Gastrocnemius medialis (tissue), 4 donors: ENCODE data around the gene TGM3. TPM values are rescaled to one million over a fixed set of nuclear protein-coding genes. Genes with fewer than 3 reads are reported as not detected.

Experiments used
- ATAC-seq, 2 donors: fragments of 150-250 bp; one replicate each; pipeline ENCODE4 v1.9.1; 2016
- DNase-seq, 2 donors: peaks; one replicate each; pipeline ENCODE4 v3.0.0-alpha.2; 2019
- H3K27ac ChIP-seq, 4 donors: fragments of 200-600 bp; sonication (generic); 1 replicate in 1 of 4; 2 replicates in 3 of 4; pipeline ENCODE4 v1.5.1; 2016 to 2018; ENCODE audit warnings: mild to moderate bottlenecking in 2 of 4, moderate library complexity in 1 of 4
- H3K27me3 ChIP-seq, 3 donors: fragments of 200-600 bp; sonication (generic) in 2 of 3; 1 replicate in 1 of 3; 2 replicates in 2 of 3; pipeline versions ENCODE4 v1.5.1 to v1.6.0; 2016 to 2019; ENCODE audit warnings: mild to moderate bottlenecking in 1 of 3, moderate library complexity in 1 of 3
- H3K36me3 ChIP-seq, 2 donors: fragments of 200-600 bp; sonication (generic) in 1 of 2; one replicate each; pipeline ENCODE4 v1.5.1; 2017 to 2018
- H3K4me1 ChIP-seq, 2 donors: fragments of 200-600 bp; sonication (generic) in 1 of 2; one replicate each; pipeline ENCODE4 v1.5.1; 2016 to 2017; ENCODE audit warnings: mild to moderate bottlenecking in 2 of 2
- H3K4me3 ChIP-seq, 4 donors: fragments of 200-600 bp; sonication (generic) in 3 of 4; 1 replicate in 1 of 4; 2 replicates in 3 of 4; pipeline ENCODE4 v1.5.1; 2016 to 2019; ENCODE audit warnings: mild to moderate bottlenecking in 2 of 4
- H3K9me3 ChIP-seq, 3 donors: fragments of 200-600 bp; sonication (generic) in 2 of 3; 1 replicate in 1 of 3; 2 replicates in 2 of 3; pipeline ENCODE4 v1.5.1; 2016 to 2019
- POLR2A ChIP-seq, 2 donors: fragments of 450-650 bp; IDR thresholded peaks; one replicate each; pipeline ENCODE4 v1.6.1; 2017; ENCODE audit warnings: antibody characterized with exemption in 2 of 2, mild to moderate bottlenecking in 2 of 2, moderate library complexity in 2 of 2
- in situ Hi-C, 4 donors: fragments of 200-750 bp; cut with MboI; loops; one replicate each; pipeline versions ENCODE4 v1.15.0 to v1.8.0; 2017; ENCODE audit warnings: low sequenced_read_pairs in 4 of 4
- intact Hi-C: fragments of 100-400 bp; cut with DNase I; formaldehyde crosslinking; loops from one replicate; pipeline ENCODE4 v1.15.1; 2023; ENCODE audit warnings: low total_unique reads
- total RNA-seq, 4 donors: library from RNA; depleted of rRNA; stranded (reverse); fragments of >200 nt; gene quantifications; one replicate each; pipeline versions ENCODE4 v1.1.0 to v1.2.3, GENCODE V29; 2016
- TF ChIP-seq, protein P1 (sequence below), 5 experiments: fragments of 450-650 bp in 3 of 5; fragments of 200-600 bp in 2 of 5; sonication (generic) in 2 of 5; IDR thresholded peaks in 4 of 5; conservative IDR thresholded peaks in 1 of 5; 1 replicate in 4 of 5; 2 replicates in 1 of 5; pipeline ENCODE4 v1.5.1; 2016 to 2019; ENCODE audit warnings: antibody characterized with exemption in 5 of 5, mild to moderate bottlenecking in 3 of 5, moderate library complexity in 3 of 5

TGM3 gene
- not detected for total RNA-seq

- no peaks in the 10 kb centered on the region for H3K4me1 ChIP-seq
- no peaks in the 10 kb centered on the region for H3K36me3 ChIP-seq
- no peaks in the 10 kb centered on the region for H3K9me3 ChIP-seq
- DNase-seq = no peak
- H3K4me3 ChIP-seq = no peak within 1 kb of the TSS
- H3K27ac ChIP-seq = no peak within 1 kb of the TSS
- TF ChIP-seq POLR2A (IDR thresholded peaks at IDR 0.05) = no peak
- TF ChIP-seq, protein P1, sequence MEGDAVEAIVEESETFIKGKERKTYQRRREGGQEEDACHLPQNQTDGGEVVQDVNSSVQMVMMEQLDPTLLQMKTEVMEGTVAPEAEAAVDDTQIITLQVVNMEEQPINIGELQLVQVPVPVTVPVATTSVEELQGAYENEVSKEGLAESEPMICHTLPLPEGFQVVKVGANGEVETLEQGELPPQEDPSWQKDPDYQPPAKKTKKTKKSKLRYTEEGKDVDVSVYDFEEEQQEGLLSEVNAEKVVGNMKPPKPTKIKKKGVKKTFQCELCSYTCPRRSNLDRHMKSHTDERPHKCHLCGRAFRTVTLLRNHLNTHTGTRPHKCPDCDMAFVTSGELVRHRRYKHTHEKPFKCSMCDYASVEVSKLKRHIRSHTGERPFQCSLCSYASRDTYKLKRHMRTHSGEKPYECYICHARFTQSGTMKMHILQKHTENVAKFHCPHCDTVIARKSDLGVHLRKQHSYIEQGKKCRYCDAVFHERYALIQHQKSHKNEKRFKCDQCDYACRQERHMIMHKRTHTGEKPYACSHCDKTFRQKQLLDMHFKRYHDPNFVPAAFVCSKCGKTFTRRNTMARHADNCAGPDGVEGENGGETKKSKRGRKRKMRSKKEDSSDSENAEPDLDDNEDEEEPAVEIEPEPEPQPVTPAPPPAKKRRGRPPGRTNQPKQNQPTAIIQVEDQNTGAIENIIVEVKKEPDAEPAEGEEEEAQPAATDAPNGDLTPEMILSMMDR (IDR thresholded peaks at IDR 0.05 in 4 of 5, conservative IDR thresholded peaks at IDR 0.05 in 1 of 5) = no peak
- no peak for ATAC-seq
- intact Hi-C loops = no loop called here
- H3K27me3 ChIP-seq = peaks cover 0 to 3% (median 0%) of the 10 kb centered on the region in 3 donors
- in situ Hi-C loops = no loop called here
Observed at GRCh38 chr20:2295886-2296515, at the start of gene TGM3. TSS of gene TGM3 (plus strand) at chr20:2296001. CDS start at chr20:2296064, 63 bp downstream.

DNA sequence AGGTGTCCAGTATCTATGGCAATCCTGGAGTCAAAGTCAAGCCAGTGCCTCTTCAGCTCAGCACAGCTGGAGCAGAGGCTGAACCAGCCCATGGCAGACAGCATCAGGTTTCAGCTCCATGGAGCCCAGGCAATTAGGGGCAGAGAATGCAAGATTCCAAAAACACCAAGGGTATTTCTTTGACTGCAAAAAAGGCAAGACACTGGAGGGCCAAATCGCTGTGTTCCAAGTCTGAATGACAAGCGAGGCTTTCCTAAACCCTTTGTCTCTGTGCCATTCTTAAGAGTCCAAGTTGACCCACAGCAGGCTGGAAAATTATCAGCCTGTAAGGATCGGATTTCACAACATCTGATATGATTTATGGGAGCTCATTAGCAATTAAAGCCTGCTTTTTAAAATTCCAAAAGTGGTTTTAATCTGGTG lies 49.7 kb upstream of the TGM3 start:
- in situ Hi-C loops = no loop called here
- no peak overlapping the region for H3K4me3 ChIP-seq
- no peaks in the 10 kb centered on the region for H3K4me1 ChIP-seq
- no peak for DNase-seq
- TF ChIP-seq, protein P1 (IDR thresholded peaks at IDR 0.05 in 4 of 5, conservative IDR thresholded peaks at IDR 0.05 in 1 of 5) = no peak
- TF ChIP-seq POLR2A (IDR thresholded peaks at IDR 0.05) = no peak
- H3K9me3 ChIP-seq = no peaks in the 10 kb centered on the region
- H3K27me3 ChIP-seq = peaks cover 0 to 3% (median 0%) of the 10 kb centered on the region in 3 donors
- H3K27ac ChIP-seq = no peak overlapping the region
- ATAC-seq = no peak
- intact Hi-C loops = no loop called here
- H3K36me3 ChIP-seq = no peaks in the 10 kb centered on the region

DNA sequence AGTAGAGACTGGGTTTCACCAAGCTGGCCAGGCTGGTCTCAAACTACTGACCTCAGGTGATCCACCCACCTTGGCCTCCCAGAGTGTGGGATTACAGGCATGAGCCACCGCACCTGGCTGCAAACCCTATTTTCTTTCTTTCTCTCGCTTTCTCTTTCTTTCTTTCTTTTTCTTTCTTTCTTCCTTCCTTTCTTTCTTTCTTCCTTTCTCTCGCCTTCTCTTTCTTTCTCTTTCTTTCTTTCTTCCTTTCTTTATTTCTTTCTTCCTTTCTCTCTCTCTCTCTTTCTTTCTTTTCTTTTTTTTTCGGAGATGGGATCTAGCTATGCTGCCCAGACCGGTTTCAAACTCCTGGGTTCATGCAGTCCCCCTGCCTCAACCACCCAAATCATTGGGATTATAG lies 47.0 kb upstream of the TGM3 start:
- H3K4me3 ChIP-seq = no peak overlapping the region
- TF ChIP-seq POLR2A (IDR thresholded peaks at IDR 0.05) = no peak
- TF ChIP-seq, protein P1 (IDR thresholded peaks at IDR 0.05 in 4 of 5, conservative IDR thresholded peaks at IDR 0.05 in 1 of 5) = no peak
- no peaks in the 10 kb centered on the region for H3K4me1 ChIP-seq
- DNase-seq (no peak), ATAC-seq (no peak)
- in situ Hi-C loops (no loop called here), intact Hi-C loops (no loop called here)
- H3K27me3 ChIP-seq = peaks cover 0 to 3% (median 0%) of the 10 kb centered on the region in 3 donors
- no peak overlapping the region for H3K27ac ChIP-seq
- H3K9me3 ChIP-seq = no peaks in the 10 kb centered on the region
- no peaks in the 10 kb centered on the region for H3K36me3 ChIP-seq

GRCh38 chr20:2249935-2250334 lies 45.9 kb upstream of the TGM3 start:
- no peak overlapping the region for H3K4me3 ChIP-seq

More at GRCh38 chr20:2249935-2250334, 45.9 kb upstream of the TGM3 start:
- intact Hi-C loops (no loop called here), in situ Hi-C loops (no loop called here)
- H3K27ac ChIP-seq = no peak overlapping the region
- no peaks in the 10 kb centered on the region for H3K27me3 ChIP-seq
- no peaks in the 10 kb centered on the region for H3K4me1 ChIP-seq
- H3K36me3 ChIP-seq = no peaks in the 10 kb centered on the region
- DNase-seq = no peak
- ATAC-seq = no peak
- no peaks in the 10 kb centered on the region for H3K9me3 ChIP-seq
- TF ChIP-seq, protein P1 (IDR thresholded peaks at IDR 0.05 in 4 of 5, conservative IDR thresholded peaks at IDR 0.05 in 1 of 5) = no peak
- no peak for TF ChIP-seq POLR2A (IDR thresholded peaks at IDR 0.05)
